ENCODE data around the gene KIF26A.

GRCh38 chr14:104201063-104201462 is 62.7 kb downstream of the KIF26A start:
- TF ChIP-seq CTCF (conservative IDR thresholded peaks at IDR 0.05; ENCODE audit: low read depth, low read length) = no peak
- TF ChIP-seq EZH2phosphoT487 (IDR thresholded peaks at IDR 0.05; ENCODE audit: borderline replicate concordance, low read length) = no peak
